Esophagus muscularis mucosa (tissue), 4 donors: ENCODE results near the gene DSC2.
"Not testable (repeated sequence)": the region's sequence is repeated elsewhere in the genome, so short reads cannot be mapped to it uniquely, and the experiment has no call there.

Experiments used
- EP300 ChIP-seq: sonication (generic); formaldehyde crosslinking; IDR thresholded peaks from one replicate; pipeline ENCODE4 v1.6.1; 2017; ENCODE audit warnings: antibody characterized with exemption
- POLR2A ChIP-seq: fragments of 450-650 bp; IDR thresholded peaks from one replicate; pipeline ENCODE4 v1.6.1; 2017; ENCODE audit warnings: antibody characterized with exemption, moderate library complexity, mild to moderate bottlenecking, low read depth
- POLR2AphosphoS5 ChIP-seq, 2 donors: sonication (generic); formaldehyde crosslinking; IDR thresholded peaks; one replicate each; pipeline ENCODE4 v1.6.1; 2017; ENCODE audit warnings: antibody characterized with exemption in 2 of 2
- TF ChIP-seq, protein P1 (sequence below), 3 experiments: fragments of 200-600 bp in 2 of 3; fragments of 450-650 bp in 1 of 3; sonication (generic) in 2 of 3; IDR thresholded peaks; one replicate each; pipeline ENCODE4 v1.5.1; 2017 to 2019; ENCODE audit warnings: antibody characterized with exemption in 3 of 3, mild to moderate bottlenecking in 2 of 3, moderate library complexity in 1 of 3

DNA sequence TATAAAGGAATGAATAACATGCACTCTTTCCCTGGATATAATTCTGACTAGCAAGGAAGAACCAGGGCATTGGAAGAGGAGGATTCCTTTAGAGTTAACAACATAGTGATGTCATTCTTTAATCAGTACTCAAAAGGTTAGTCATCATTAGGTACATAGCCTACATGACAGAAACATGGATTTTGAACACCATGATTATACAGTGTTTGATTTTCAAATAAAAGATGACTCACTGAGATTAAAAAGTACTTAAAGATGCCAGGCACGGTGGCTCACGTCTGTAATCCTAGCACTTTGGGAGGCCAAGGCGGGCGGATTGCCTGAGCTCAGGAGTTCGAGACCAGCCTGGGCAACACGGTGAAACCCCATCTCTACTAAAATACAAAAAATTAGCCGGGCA is 90.8 kb downstream of the DSC2 start:
- TF ChIP-seq, protein P1, sequence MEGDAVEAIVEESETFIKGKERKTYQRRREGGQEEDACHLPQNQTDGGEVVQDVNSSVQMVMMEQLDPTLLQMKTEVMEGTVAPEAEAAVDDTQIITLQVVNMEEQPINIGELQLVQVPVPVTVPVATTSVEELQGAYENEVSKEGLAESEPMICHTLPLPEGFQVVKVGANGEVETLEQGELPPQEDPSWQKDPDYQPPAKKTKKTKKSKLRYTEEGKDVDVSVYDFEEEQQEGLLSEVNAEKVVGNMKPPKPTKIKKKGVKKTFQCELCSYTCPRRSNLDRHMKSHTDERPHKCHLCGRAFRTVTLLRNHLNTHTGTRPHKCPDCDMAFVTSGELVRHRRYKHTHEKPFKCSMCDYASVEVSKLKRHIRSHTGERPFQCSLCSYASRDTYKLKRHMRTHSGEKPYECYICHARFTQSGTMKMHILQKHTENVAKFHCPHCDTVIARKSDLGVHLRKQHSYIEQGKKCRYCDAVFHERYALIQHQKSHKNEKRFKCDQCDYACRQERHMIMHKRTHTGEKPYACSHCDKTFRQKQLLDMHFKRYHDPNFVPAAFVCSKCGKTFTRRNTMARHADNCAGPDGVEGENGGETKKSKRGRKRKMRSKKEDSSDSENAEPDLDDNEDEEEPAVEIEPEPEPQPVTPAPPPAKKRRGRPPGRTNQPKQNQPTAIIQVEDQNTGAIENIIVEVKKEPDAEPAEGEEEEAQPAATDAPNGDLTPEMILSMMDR (IDR thresholded peaks at IDR 0.05) = not testable (repeated sequence)
- not testable (repeated sequence) for TF ChIP-seq POLR2A; POLR2AphosphoS5 (IDR thresholded peaks at IDR 0.05); EP300
